Muscle of back (tissue), 11 donors: ENCODE measurements around the gene PAWR. TPM values are rescaled to one million over a fixed set of nuclear protein-coding genes. Genes with fewer than 3 reads are reported as not detected.
A peak's percentile ranks its signal among the peaks of the same experiment; 100 is the strongest.
"Not testable (repeated sequence)": the region's sequence is repeated elsewhere in the genome, so short reads cannot be mapped to it uniquely, and the experiment has no call there.

Experiments used
- DNase-seq, 3 donors: peaks; one replicate each; pipeline versions ENCODE4 v3.0.0 to v3.0.0-alpha.2; 2013
- polyA plus RNA-seq, 10 donors: library from polyadenylated mRNA; unstranded; fragments of 120-200 nt; gene quantifications; one replicate each; pipeline ENCODE4 v1.2.1, GENCODE V29; 2013; ENCODE audit not compliant: insufficient read length in 10 of 10

Gene PAWR
- polyA plus RNA-seq, 10 donors: 4.9 to 14.1 (median 9.6) TPM

GRCh38 chr12:79687711-79688260 lies 3.0 kb downstream of the PAWR start:
- peak in 1 of 3 donors; percentile 16 for DNase-seq

- no peak for DNase-seq
Observed at GRCh38 chr12:79686171-79686570, 4.6 kb downstream of the PAWR start.

GRCh38 chr12:79685068-79685467 lies 5.7 kb downstream of the PAWR start:
- no peak for DNase-seq

- DNase-seq: not testable (repeated sequence)
Observed at GRCh38 chr12:79684338-79684737, 6.4 kb downstream of the PAWR start.

- DNase-seq: no peak
Observed at GRCh38 chr12:79682593-79682992, 8.2 kb downstream of the PAWR start.

GRCh38 chr12:79681008-79681590 lies 9.7 kb downstream of the PAWR start:
- DNase-seq: no peak

GRCh38 chr12:79680051-79680450 lies 10.7 kb downstream of the PAWR start:
- DNase-seq: no peak

GRCh38 chr12:79678306-79678705 lies 12.5 kb downstream of the PAWR start:
- no peak for DNase-seq

- DNase-seq: no peak
Observed at GRCh38 chr12:79677672-79678071, 13.1 kb downstream of the PAWR start.

GRCh38 chr12:79676579-79676978 lies 14.2 kb downstream of the PAWR start:
- DNase-seq: no peak

- no peak for DNase-seq
Observed at GRCh38 chr12:79674629-79675028, 16.1 kb downstream of the PAWR start.

- DNase-seq: no peak
Observed at GRCh38 chr12:79673354-79673753, 17.4 kb downstream of the PAWR start.

GRCh38 chr12:79668113-79668512 lies 22.7 kb downstream of the PAWR start:
- DNase-seq: no peak

GRCh38 chr12:79665212-79665887 lies 25.4 kb downstream of the PAWR start:
- DNase-seq: no peak

- DNase-seq: no peak
Observed at GRCh38 chr12:79664518-79664917, 26.2 kb downstream of the PAWR start.

- DNase-seq: no peak
Observed at GRCh38 chr12:79662046-79662811, 28.5 kb downstream of the PAWR start.

- DNase-seq: no peak
Observed at GRCh38 chr12:79661629-79662028, 29.1 kb downstream of the PAWR start.

- DNase-seq: no peak
Observed at GRCh38 chr12:79659961-79660431, 30.8 kb downstream of the PAWR start.

- peak in 2 of 3 donors; percentile 8 to 45 for DNase-seq
Observed at GRCh38 chr12:79658221-79658620, 32.5 kb downstream of the PAWR start.

- no peak for DNase-seq
Observed at GRCh38 chr12:79657136-79657535, 33.6 kb downstream of the PAWR start.

- DNase-seq: no peak
Observed at GRCh38 chr12:79655036-79655435, 35.7 kb downstream of the PAWR start.

- DNase-seq: no peak
Observed at GRCh38 chr12:79652521-79652920, 38.2 kb downstream of the PAWR start.

- no peak for DNase-seq
Observed at GRCh38 chr12:79650440-79650839, 40.3 kb downstream of the PAWR start.
